ENCODE measurements around the gene TTC7B. TPM values are rescaled to one million over a fixed set of nuclear protein-coding genes. Genes with fewer than 3 reads are reported as not detected.

The TTC7B gene
- polyA plus RNA-seq, 1 donor (not counting 4 experiments of a cell fraction or from before 2014, with no cell fraction given), result 21.4 TPM

GRCh38 chr14:90788031-90788430 is 28.2 kb downstream of the TTC7B start:
- Histone ChIP-seq H3K4me1 (ENCODE audit: control insufficient read depth, extremely low read depth, insufficient read depth, low read length) (no peaks in the 10 kb centered on the region), H4K20me1 (ENCODE audit: control insufficient read depth, extremely low read depth, insufficient read depth, low read length) (no peaks in the 10 kb centered on the region), H3K79me2 (ENCODE audit: control insufficient read depth, insufficient read depth, low read length) (peaks cover 8% of the 10 kb centered on the region), H3K36me3 (ENCODE audit: control insufficient read depth in 2 of 2, extremely low read depth in 1 of 2, insufficient read depth in 2 of 2, low read length in 2 of 2) (peaks cover 0 to 8% of the 10 kb centered on the region in 2 experiments), H3K9me1 (ENCODE audit: control insufficient read depth, extremely low read depth, insufficient read depth, low read length) (no peaks in the 10 kb centered on the region), H3K9ac (ENCODE audit: control insufficient read depth, extremely low read depth, insufficient read depth, low read length) (no peak overlapping the region), H3K4me2 (ENCODE audit: control insufficient read depth, extremely low read depth, insufficient read depth, low read depth, low read length) (no peak overlapping the region), H3K9me3 (ENCODE audit: control insufficient read depth, low read depth, low read length) (no peaks in the 10 kb centered on the region), H2AFZ (ENCODE audit: control insufficient read depth, low read length) (no peak overlapping the region), H3K27me3 (ENCODE audit: control insufficient read depth, extremely low read depth, insufficient read depth, low read length) (no peaks in the 10 kb centered on the region), H3K27ac (ENCODE audit: control insufficient read depth, insufficient read depth, low read length) (no peak overlapping the region), H3K4me3 (ENCODE audit: control insufficient read depth in 2 of 3, extremely low read depth in 1 of 3, insufficient read depth in 2 of 3, low read depth in 1 of 3, low read length in 3 of 3) (no peak overlapping the region)
- DNase-seq (ENCODE audit: low read depth, low spot score) (no peak), FAIRE-seq (no peak)
- no peak for TF ChIP-seq EZH2 (IDR thresholded peaks at IDR 0.05; ENCODE audit: low read length)
- TF ChIP-seq CTCF (optimal IDR thresholded peaks at IDR 0.05 in 1 of 3, IDR thresholded peaks at IDR 0.05 in 1 of 3, conservative IDR thresholded peaks at IDR 0.05 in 1 of 3; ENCODE audit: extremely low read depth in 1 of 3, insufficient read depth in 2 of 3, low read length in 3 of 3), result no peak
- dilution Hi-C loops (cut with MboI; ENCODE audit: extremely low pct_ligation_motif_present, low sequenced_read_pairs), result no loop called here

- Histone ChIP-seq H2AFZ (ENCODE audit: control insufficient read depth, low read length) (no peak overlapping the region), H3K9me3 (ENCODE audit: control insufficient read depth, low read depth, low read length) (no peaks in the 10 kb centered on the region), H3K36me3 (ENCODE audit: control insufficient read depth in 2 of 2, extremely low read depth in 1 of 2, insufficient read depth in 2 of 2, low read length in 2 of 2) (peaks cover 0 to 9% of the 10 kb centered on the region in 2 experiments), H3K4me3 (ENCODE audit: control insufficient read depth in 2 of 3, extremely low read depth in 1 of 3, insufficient read depth in 2 of 3, low read depth in 1 of 3, low read length in 3 of 3) (no peak overlapping the region), H4K20me1 (ENCODE audit: control insufficient read depth, extremely low read depth, insufficient read depth, low read length) (no peaks in the 10 kb centered on the region), H3K27ac (ENCODE audit: control insufficient read depth, insufficient read depth, low read length) (no peak overlapping the region), H3K9ac (ENCODE audit: control insufficient read depth, extremely low read depth, insufficient read depth, low read length) (no peak overlapping the region), H3K79me2 (ENCODE audit: control insufficient read depth, insufficient read depth, low read length) (peaks cover 2% of the 10 kb centered on the region), H3K27me3 (ENCODE audit: control insufficient read depth, extremely low read depth, insufficient read depth, low read length) (no peaks in the 10 kb centered on the region), H3K4me1 (ENCODE audit: control insufficient read depth, extremely low read depth, insufficient read depth, low read length) (no peaks in the 10 kb centered on the region), H3K9me1 (ENCODE audit: control insufficient read depth, extremely low read depth, insufficient read depth, low read length) (no peaks in the 10 kb centered on the region), H3K4me2 (ENCODE audit: control insufficient read depth, extremely low read depth, insufficient read depth, low read depth, low read length) (no peak overlapping the region)
- DNase-seq (ENCODE audit: low read depth, low spot score), result no peak
- dilution Hi-C loops (cut with MboI; ENCODE audit: extremely low pct_ligation_motif_present, low sequenced_read_pairs), result no loop called here
- no peak for FAIRE-seq
- TF ChIP-seq EZH2 (IDR thresholded peaks at IDR 0.05; ENCODE audit: low read length), result no peak
- no peak for TF ChIP-seq CTCF (optimal IDR thresholded peaks at IDR 0.05 in 1 of 3, IDR thresholded peaks at IDR 0.05 in 1 of 3, conservative IDR thresholded peaks at IDR 0.05 in 1 of 3; ENCODE audit: extremely low read depth in 1 of 3, insufficient read depth in 2 of 3, low read length in 3 of 3)
Observed at GRCh38 chr14:90785876-90786450, 30.3 kb downstream of the TTC7B start.

Measured in keratinocyte (primary cell).